K562 (cell line): Measurements from ENCODE around the gene DPYSL4. TPM values are rescaled to one million over a fixed set of nuclear protein-coding genes. Genes with fewer than 3 reads are reported as not detected.

Experiments used
- ATAC-seq: fragments of 200-7000 bp; cut with Tn5 transposase; 3 replicates; pipeline ENCODE4 v1.9.1; 2020; ENCODE audit warnings: moderate library complexity
- BruUV-seq: library from RNA; stranded (reverse); fragments of 400-500 nt; replicated peaks from 2 replicates; lab custom pipeline; 2021; lab: Mats Ljungman, UMichigan
- CTCF ChIA-PET: fragments of 300-600 bp; formaldehyde crosslinking; extraction: SDS; loops from one replicate; lab custom pipeline; 2021; ENCODE audit warnings: low intra/inter-chr PET ratio; lab: Yijun Ruan, JAX
- POLR2A ChIA-PET: fragments of 300-600, 350-650 bp; sonication (Branson Sonifier 250); formaldehyde crosslinking; extraction: SDS; loops from one replicate; lab custom pipeline; 2021; ENCODE audit warnings: antibody characterized with exemption, inconsistent platforms; lab: Yijun Ruan, JAX
- DNase-seq, 4 experiments: peaks; one replicate each; pipeline versions ENCODE4 v3.0.0 to v3.0.0-alpha.2; 2011 to 2018; ENCODE audit warnings: low spot score in 3 of 4, mixed read lengths in 3 of 4; ENCODE audit errors: extremely low read depth in 1 of 4
- FAIRE-seq: peaks from 2 replicates; lab custom pipeline; 2011; peaks lifted over from hg19 to GRCh38; lab: Jason Lieb, UNC
- H2AFZ ChIP-seq: 2 replicates; pipeline ENCODE4 v1.6.0; 2011; ENCODE audit warnings: low read depth, low read length, control low read depth, inconsistent platforms
- H3K27ac ChIP-seq: fragments of 200-600 bp; 3 replicates; pipeline ENCODE4 v1.8.0; 2011; ENCODE audit warnings: low read depth, mild to moderate bottlenecking, control low read depth, inconsistent platforms, low read length, moderate library complexity, mixed read lengths; ENCODE audit errors: extremely low read depth
- H3K27me3 ChIP-seq, 2 experiments: fragments of 300-600 bp in 1 of 2; 2 replicates in 1 of 2; 3 replicates in 1 of 2; pipeline versions ENCODE4 v1.6.0 to v1.8.0; 2011; ENCODE audit warnings: inconsistent platforms in 2 of 2, low read length in 2 of 2, mild to moderate bottlenecking in 1 of 2, mixed read lengths in 1 of 2, moderate library complexity in 1 of 2; ENCODE audit not compliant: control insufficient read depth in 2 of 2, insufficient read depth in 2 of 2
- H3K36me3 ChIP-seq: fragments of 300-600 bp; 3 replicates; pipeline ENCODE4 v1.8.0; 2011; ENCODE audit warnings: mild to moderate bottlenecking, low read length, inconsistent platforms; ENCODE audit not compliant: control insufficient read depth, insufficient read depth
- H3K4me1 ChIP-seq, 2 experiments: fragments of 200-600 bp in 1 of 2; replicated peaks in 1 of 2; 2 replicates in 1 of 2; 3 replicates in 1 of 2; pipeline versions ENCODE4 v1.5.1 to v1.8.0; 2011; ENCODE audit warnings: inconsistent platforms in 2 of 2, low read length in 2 of 2, mild to moderate bottlenecking in 1 of 2, mixed read lengths in 1 of 2, moderate library complexity in 1 of 2; ENCODE audit not compliant: control insufficient read depth in 2 of 2, insufficient read depth in 2 of 2
- H3K4me2 ChIP-seq: 2 replicates; pipeline ENCODE4 v1.6.1; 2011; ENCODE audit warnings: low read length, control low read depth, inconsistent platforms, mixed read lengths; ENCODE audit not compliant: insufficient read depth
- H3K4me3 ChIP-seq: fragments of 200-600 bp; sonication (generic), shearing (Covaris generic); 2 replicates; pipeline ENCODE4 v1.5.1; 2016; ENCODE audit warnings: control low read depth, inconsistent platforms
- H3K79me2 ChIP-seq: fragments of 200-600 bp; 3 replicates; pipeline ENCODE4 v1.8.0; 2011; ENCODE audit warnings: low read length, inconsistent platforms; ENCODE audit not compliant: control insufficient read depth, insufficient read depth
- H3K9ac ChIP-seq, 2 experiments: 2 replicates each; pipeline versions ENCODE4 v1.6.0 to v1.6.1; 2011; ENCODE audit warnings: low read depth in 2 of 2, low read length in 2 of 2, control low read depth in 1 of 2, inconsistent platforms in 1 of 2, mild to moderate bottlenecking in 1 of 2, mixed read lengths in 1 of 2; ENCODE audit not compliant: insufficient read depth in 1 of 2
- H3K9me1 ChIP-seq: one replicate; pipeline ENCODE4 v1.6.0; 2011; ENCODE audit warnings: inconsistent platforms, mild to moderate bottlenecking, low read length, moderate library complexity; ENCODE audit not compliant: control insufficient read depth, insufficient read depth
- H3K9me3 ChIP-seq: replicated peaks from 2 replicates; pipeline ENCODE4 v1.5.1; 2011; ENCODE audit warnings: low read depth, low read length, inconsistent platforms; ENCODE audit not compliant: control insufficient read depth, insufficient read depth
- H4K20me1 ChIP-seq: replicated peaks from 2 replicates; pipeline ENCODE4 v1.6.1; 2011; ENCODE audit warnings: low read length, inconsistent platforms, mixed read lengths; ENCODE audit not compliant: control insufficient read depth, insufficient read depth
- CHD2 ChIP-seq: IDR thresholded peaks from 2 replicates; pipeline ENCODE4 v1.6.1; 2011; ENCODE audit warnings: low read depth, low read length
- COPS2 ChIP-seq: fragments of 450-650 bp; conservative IDR thresholded peaks from 2 replicates; pipeline ENCODE4 v1.6.1; 2016; ENCODE audit warnings: mild to moderate bottlenecking, moderate library complexity
- ELF1 ChIP-seq: fragments of 200-800 bp; sonication (Bioruptor generic); IDR thresholded peaks from 2 replicates; pipeline ENCODE4 v1.6.1; 2016; ENCODE audit warnings: missing genetic modification characterization, missing compliant biosample characterization
- PCBP2 ChIP-seq: fragments of 200-400 bp; formaldehyde crosslinking; IDR thresholded peaks from 2 replicates; pipeline ENCODE4 v1.6.1; 2018; ENCODE audit warnings: low read length, low read depth, mild to moderate bottlenecking, moderate library complexity; ENCODE audit not compliant: poor library complexity, severe bottlenecking
- PHF8 ChIP-seq: fragments of 200-600 bp; sonication (generic); IDR thresholded peaks from 2 replicates; pipeline ENCODE4 v1.6.1; 2012; ENCODE audit warnings: mixed run types, mild to moderate bottlenecking, inconsistent platforms, low read length, moderate library complexity, borderline replicate concordance
- PYGO2 ChIP-seq: fragments of 450-650 bp; IDR thresholded peaks from 2 replicates; pipeline ENCODE4 v1.6.1; 2016; ENCODE audit warnings: mild to moderate bottlenecking, missing genetic modification characterization, moderate library complexity, missing compliant biosample characterization
- TARDBP ChIP-seq: fragments of 450-650 bp; IDR thresholded peaks from 2 replicates; pipeline ENCODE4 v1.6.1; 2016
- ZNF146 ChIP-seq: IDR thresholded peaks from one replicate; pipeline ENCODE4 v1.6.1; 2018; ENCODE audit warnings: missing compliant biosample characterization; ENCODE audit not compliant: unreplicated experiment
- ZNF586 ChIP-seq: fragments of 450-650 bp; formaldehyde crosslinking; conservative IDR thresholded peaks from 2 replicates; pipeline ENCODE4 v1.4.0; 2020; ENCODE audit warnings: mild to moderate bottlenecking, moderate library complexity
- WGBS: fragments of 100-300 bp; shearing (Covaris generic); methylation state at CpG from one replicate; pipeline ENCODE4 v1.1.6; 2016; ENCODE audit warnings: low coverage, mixed read lengths; ENCODE audit not compliant: insufficient coverage; ENCODE audit errors: missing lambda C conversion rate; 5-methylcytosine and 5-hydroxymethylcytosine counted together
- in situ Hi-C: fragments of 300-500 bp; cut with MboI; formaldehyde crosslinking; loops from 4 replicates; pipeline ENCODE4 v1.15.0; 2018; ENCODE audit warnings: inconsistent platforms, mixed read lengths
- intact Hi-C: fragments of 100-400 bp; cut with micrococcal nuclease; formaldehyde crosslinking; loops from 2 replicates; pipeline ENCODE4 v1.14.2; 2022
- polyA plus RNA-seq, 8 experiments: library from polyadenylated mRNA; depleted of rRNA in 4 of 8; stranded (reverse) in 5 of 8; unstranded in 3 of 8; fragments of >200 nt; fragmentation: Nextera tagmentation in 2 of 8; fragmentation: Illumina TruSeq in 1 of 8; extraction: Ambion mirVana in 2 of 8; extraction: Trizol in 1 of 8; gene quantifications; 2 replicates each; pipeline versions ENCODE4 v1.2.1 to v1.2.3, GENCODE V29; 2011 to 2014; ENCODE audit warnings: inconsistent platforms in 1 of 8, missing spikeins in 1 of 8
- total RNA-seq, 7 experiments: library from RNA; depleted of rRNA in 6 of 7; stranded (reverse); fragments of >200 nt in 6 of 7; fragmentation: Illumina TruSeq in 2 of 7; extraction: Trizol in 2 of 7; gene quantifications; 2 replicates each; pipeline versions ENCODE4 v1.2.1 to v1.2.3, GENCODE V29; 2011 to 2021; ENCODE audit warnings: low replicate concordance in 1 of 7
- TF ChIP-seq, protein P1 (sequence below), 2 experiments: IDR thresholded peaks in 1 of 2; conservative IDR thresholded peaks in 1 of 2; 2 replicates each; pipeline ENCODE4 v1.6.1; 2016; ENCODE audit warnings: low read depth in 2 of 2, mild to moderate bottlenecking in 1 of 2, missing compliant biosample characterization in 1 of 2, missing genetic modification characterization in 1 of 2, moderate library complexity in 1 of 2
- TF ChIP-seq, protein P2 (sequence below): fragments of 450-650 bp; formaldehyde crosslinking; IDR thresholded peaks from 2 replicates; pipeline ENCODE4 v1.4.0; 2020; ENCODE audit warnings: mild to moderate bottlenecking, moderate library complexity
- TF ChIP-seq, protein P3 (sequence below), 2 experiments: fragments of 450-650 bp; IDR thresholded peaks; 2 replicates each; pipeline ENCODE4 v1.6.1; 2018; ENCODE audit warnings: mild to moderate bottlenecking in 2 of 2, low read depth in 1 of 2; ENCODE audit not compliant: partially characterized antibody in 2 of 2

DPYSL4 gene
- total and polyA plus RNA-seq, 9 of the 15 experiments (the other 6 are each of a cell fraction or from before 2014, with no cell fraction given) = 0.03 TPM; not detected in 8

DNA sequence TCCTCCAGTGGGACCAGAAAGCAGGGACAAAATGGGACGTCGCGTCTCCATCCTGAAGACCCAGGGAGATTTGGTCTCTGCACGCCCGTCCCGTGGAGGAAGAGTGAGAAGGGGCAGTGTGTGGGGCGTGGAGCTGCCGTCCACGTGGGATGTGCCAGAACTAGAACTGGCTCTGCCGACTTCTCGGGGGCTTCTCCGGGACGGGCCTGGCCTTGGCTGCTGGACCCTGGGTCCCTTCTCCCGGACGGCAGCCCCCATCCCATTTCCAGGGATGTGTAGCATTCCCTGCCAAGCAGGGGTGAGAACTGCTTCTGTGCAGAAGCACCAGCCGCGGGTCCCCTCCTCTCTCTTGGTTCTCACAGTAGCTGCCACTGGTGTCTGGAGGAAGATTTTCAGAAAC, 18.8 kb upstream of the DPYSL4 start (continued):
- TF ChIP-seq, protein P1, sequence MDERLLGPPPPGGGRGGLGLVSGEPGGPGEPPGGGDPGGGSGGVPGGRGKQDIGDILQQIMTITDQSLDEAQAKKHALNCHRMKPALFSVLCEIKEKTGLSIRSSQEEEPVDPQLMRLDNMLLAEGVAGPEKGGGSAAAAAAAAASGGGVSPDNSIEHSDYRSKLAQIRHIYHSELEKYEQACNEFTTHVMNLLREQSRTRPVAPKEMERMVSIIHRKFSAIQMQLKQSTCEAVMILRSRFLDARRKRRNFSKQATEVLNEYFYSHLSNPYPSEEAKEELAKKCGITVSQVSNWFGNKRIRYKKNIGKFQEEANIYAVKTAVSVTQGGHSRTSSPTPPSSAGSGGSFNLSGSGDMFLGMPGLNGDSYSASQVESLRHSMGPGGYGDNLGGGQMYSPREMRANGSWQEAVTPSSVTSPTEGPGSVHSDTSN (CRISPR knock-in tag; IDR thresholded peaks at IDR 0.05; ENCODE audit: low read depth) = no peak
- TF ChIP-seq, protein P1 (tag; conservative IDR thresholded peaks at IDR 0.05; ENCODE audit: low read depth) = no peak
- no peak for TF ChIP-seq ZNF586 (CRISPR knock-in tag)

- in situ Hi-C loops = no loop called here
- WGBS = 16% methylated on average over 13 of the region's 28 CpGs
- H3K9me3 ChIP-seq = 0 out of 2 replicates have a peak, but pooled peaks cover 3% of the 10 kb centered on the region
- H4K20me1 ChIP-seq = peaks cover 4% of the 10 kb centered on the region; the same call in 1 of the 2 replicates
- ChIA-PET CTCF (no interaction called here), POLR2A (no interaction called here)
- no peak overlapping the region for H2AFZ ChIP-seq
- H3K27me3 ChIP-seq = peaks cover 2 to 55% of the 10 kb centered on the region in 2 experiments; a peak in 4 of 5 replicates
- peaks cover 0 to 16% of the 10 kb centered on the region in 2 experiments; a peak in 2 of 5 replicates for H3K4me1 ChIP-seq
- BruUV-seq = no TSS peak
- no peak overlapping the region for H3K4me2 ChIP-seq
- DNase-seq (no peak), ATAC-seq (no peak), FAIRE-seq (no peak)
- H3K9me1 ChIP-seq = no peaks in the 10 kb centered on the region
- H3K36me3 ChIP-seq = no peaks in the 10 kb centered on the region
- intact Hi-C loops = no loop called here
- no peak overlapping the region for H3K9ac ChIP-seq
- no peaks in the 10 kb centered on the region for H3K79me2 ChIP-seq
- H3K27ac ChIP-seq = no peak overlapping the region
- H3K4me3 ChIP-seq = no peak overlapping the region
- TF ChIP-seq ZNF146 (CRISPR knock-in tag) (no peak), TARDBP (no peak), PHF8 (no peak), COPS2 (no peak), PCBP2 (no peak), CHD2 (no peak), PYGO2 (tag) (no peak), ELF1 (no peak)
- TF ChIP-seq, protein P2, sequence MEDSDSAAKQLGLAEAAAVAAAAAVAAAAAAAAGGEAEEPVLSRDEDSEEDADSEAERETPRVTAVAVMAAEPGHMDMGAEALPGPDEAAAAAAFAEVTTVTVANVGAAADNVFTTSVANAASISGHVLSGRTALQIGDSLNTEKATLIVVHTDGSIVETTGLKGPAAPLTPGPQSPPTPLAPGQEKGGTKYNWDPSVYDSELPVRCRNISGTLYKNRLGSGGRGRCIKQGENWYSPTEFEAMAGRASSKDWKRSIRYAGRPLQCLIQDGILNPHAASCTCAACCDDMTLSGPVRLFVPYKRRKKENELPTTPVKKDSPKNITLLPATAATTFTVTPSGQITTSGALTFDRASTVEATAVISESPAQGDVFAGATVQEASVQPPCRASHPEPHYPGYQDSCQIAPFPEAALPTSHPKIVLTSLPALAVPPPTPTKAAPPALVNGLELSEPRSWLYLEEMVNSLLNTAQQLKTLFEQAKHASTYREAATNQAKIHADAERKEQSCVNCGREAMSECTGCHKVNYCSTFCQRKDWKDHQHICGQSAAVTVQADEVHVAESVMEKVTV (CRISPR knock-in tag) = no peak
- TF ChIP-seq, protein P3, sequence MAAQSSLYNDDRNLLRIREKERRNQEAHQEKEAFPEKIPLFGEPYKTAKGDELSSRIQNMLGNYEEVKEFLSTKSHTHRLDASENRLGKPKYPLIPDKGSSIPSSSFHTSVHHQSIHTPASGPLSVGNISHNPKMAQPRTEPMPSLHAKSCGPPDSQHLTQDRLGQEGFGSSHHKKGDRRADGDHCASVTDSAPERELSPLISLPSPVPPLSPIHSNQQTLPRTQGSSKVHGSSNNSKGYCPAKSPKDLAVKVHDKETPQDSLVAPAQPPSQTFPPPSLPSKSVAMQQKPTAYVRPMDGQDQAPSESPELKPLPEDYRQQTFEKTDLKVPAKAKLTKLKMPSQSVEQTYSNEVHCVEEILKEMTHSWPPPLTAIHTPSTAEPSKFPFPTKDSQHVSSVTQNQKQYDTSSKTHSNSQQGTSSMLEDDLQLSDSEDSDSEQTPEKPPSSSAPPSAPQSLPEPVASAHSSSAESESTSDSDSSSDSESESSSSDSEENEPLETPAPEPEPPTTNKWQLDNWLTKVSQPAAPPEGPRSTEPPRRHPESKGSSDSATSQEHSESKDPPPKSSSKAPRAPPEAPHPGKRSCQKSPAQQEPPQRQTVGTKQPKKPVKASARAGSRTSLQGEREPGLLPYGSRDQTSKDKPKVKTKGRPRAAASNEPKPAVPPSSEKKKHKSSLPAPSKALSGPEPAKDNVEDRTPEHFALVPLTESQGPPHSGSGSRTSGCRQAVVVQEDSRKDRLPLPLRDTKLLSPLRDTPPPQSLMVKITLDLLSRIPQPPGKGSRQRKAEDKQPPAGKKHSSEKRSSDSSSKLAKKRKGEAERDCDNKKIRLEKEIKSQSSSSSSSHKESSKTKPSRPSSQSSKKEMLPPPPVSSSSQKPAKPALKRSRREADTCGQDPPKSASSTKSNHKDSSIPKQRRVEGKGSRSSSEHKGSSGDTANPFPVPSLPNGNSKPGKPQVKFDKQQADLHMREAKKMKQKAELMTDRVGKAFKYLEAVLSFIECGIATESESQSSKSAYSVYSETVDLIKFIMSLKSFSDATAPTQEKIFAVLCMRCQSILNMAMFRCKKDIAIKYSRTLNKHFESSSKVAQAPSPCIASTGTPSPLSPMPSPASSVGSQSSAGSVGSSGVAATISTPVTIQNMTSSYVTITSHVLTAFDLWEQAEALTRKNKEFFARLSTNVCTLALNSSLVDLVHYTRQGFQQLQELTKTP (IDR thresholded peaks at IDR 0.05; ENCODE audit: low read depth in 1 of 2, partially characterized antibody in 2 of 2) = no peak
Measured at GRCh38 chr10:132168571-132169030, 18.1 kb upstream of the DPYSL4 start.
